ENCODE results near the gene TNPO3. TPM values are rescaled to one million over a fixed set of nuclear protein-coding genes. Genes with fewer than 3 reads are reported as not detected.

Gene TNPO3
- total and polyA plus RNA-seq, 2 of the 4 experiments (the other 2 are of a cell fraction) = 24.2 to 77.2 TPM

GRCh38 chr7:129055861-129056464 lies 1.1 kb upstream of the TNPO3 start:
- Histone ChIP-seq H3K4me3 (ENCODE audit: insufficient read depth, low read depth, low read length) (no peak overlapping the region), H3K18ac (ENCODE audit: low read depth, low read length) (no peak overlapping the region), H3K27me3 (ENCODE audit: control insufficient read depth, insufficient read depth, low read length) (peaks cover 6% of the 10 kb centered on the region), H4K20me1 (ENCODE audit: insufficient read depth, low read length) (peaks cover 6% of the 10 kb centered on the region), H2BK5ac (ENCODE audit: low read depth, low read length, poor library complexity, severe bottlenecking) (no peak overlapping the region), H2BK15ac (ENCODE audit: low read depth, low read length) (no peak overlapping the region), H3K23ac (ENCODE audit: low read depth, low read length) (no peak overlapping the region), H3K9me1 (ENCODE audit: insufficient read depth, low read length) (peaks cover 10% of the 10 kb centered on the region), H4K8ac (ENCODE audit: low read depth in 2 of 2, low read length in 2 of 2) (peak overlapping the region; percentile 4 to 99; a peak in 3 of 4 replicates), H3K9ac (ENCODE audit: low read depth, low read length) (no peak overlapping the region), H4K91ac (ENCODE audit: insufficient read depth, low read depth, low read length) (no peak overlapping the region), H2AK9ac (replicated peaks; ENCODE audit: low read depth, low read length, poor library complexity) (no peak overlapping the region), H3K4me1 (ENCODE audit: control insufficient read depth, insufficient read depth, low read length) (no peaks in the 10 kb centered on the region; the same call in 1 of the 2 replicates), H3K4me2 (ENCODE audit: low read depth, low read length) (no peak overlapping the region), H2AK5ac (ENCODE audit: low read depth, low read length) (no peak overlapping the region), H3K9me3 (ENCODE audit: control insufficient read depth, insufficient read depth, low read length) (no peaks in the 10 kb centered on the region), H2BK120ac (ENCODE audit: low read depth, low read length) (no peak overlapping the region), H3K36me3 (ENCODE audit: control insufficient read depth, insufficient read depth, low read length) (no peaks in the 10 kb centered on the region), H2BK20ac (ENCODE audit: low read depth, low read length) (no peak overlapping the region), H2AFZ (replicated peaks; ENCODE audit: low read length, poor library complexity) (peak overlapping the region; percentile 34), H4K5ac (ENCODE audit: low read depth, low read length) (no peak overlapping the region), H3K4ac (ENCODE audit: low read depth, low read length) (no peak overlapping the region), H3K56ac (ENCODE audit: extremely low read depth, insufficient read depth, low read length) (no peak overlapping the region), H3K14ac (replicated peaks; ENCODE audit: low read depth, low read length) (no peak overlapping the region), H3K79me1 (ENCODE audit: low read depth in 1 of 2, low read length in 2 of 2) (peaks cover 0 to 35% of the 10 kb centered on the region in 2 experiments; a peak in 3 of 4 replicates), H3K27ac (ENCODE audit: insufficient read depth, low read length) (no peak overlapping the region)
- ChIA-PET POLR2A (ENCODE audit: unreplicated experiment) (no interaction called here), CTCF (interaction anchor here (1.1 kb wide), 1 partner anchor 35 kb away, joined by 5 read pairs; no protein-coding TSS in a partner anchor)
- DNase-seq (no peak), ATAC-seq (ENCODE audit: low read depth) (no peak)
- WGBS, 2 experiments (ENCODE audit: extremely low coverage in 2 of 2, insufficient read length in 1 of 2) = 79% methylated on average over 8 of the region's 22 CpGs; no CpG with 5 or more reads in 1 of the 2 experiments
- TF ChIP-seq MAZ (IDR thresholded peaks at IDR 0.05; ENCODE audit: borderline replicate concordance, low read depth, low read length) (no peak), CHD1 (IDR thresholded peaks at IDR 0.05; ENCODE audit: low read depth, low read length) (no peak), CEBPB (IDR thresholded peaks at IDR 0.05; ENCODE audit: low read depth, low read length) (no peak), RCOR1 (IDR thresholded peaks at IDR 0.05; ENCODE audit: insufficient replicate concordance, low read length) (no peak)
- no TSS peak for BruUV-seq (replicated peaks)
- in situ Hi-C loops (cut with MboI; ENCODE audit: low sequenced_read_pairs) = no loop called here
- intact Hi-C loops (cut with micrococcal nuclease) = no loop called here
- dilution Hi-C loops (cut with HindIII; ENCODE audit: low sequenced_read_pairs, unreplicated experiment) = no loop called here
